MM.1S (cell line): ENCODE data around the gene TAF9B.
"Not testable (repeated sequence)": the region's sequence is repeated elsewhere in the genome, so short reads cannot be mapped to it uniquely, and the experiment has no call there.

Source experiments
- CTCF ChIP-seq: fragments of 300-600 bp; sonication (generic); IDR thresholded peaks from 2 replicates; pipeline ENCODE4 v1.5.1; 2016; ENCODE audit warnings: antibody characterized with exemption, low read length, mixed read lengths
- EZH2 ChIP-seq: fragments of 300-600 bp; sonication (generic); optimal IDR thresholded peaks from 2 replicates; pipeline ENCODE3; 2017; ENCODE audit warnings: low read depth, mild to moderate bottlenecking, antibody characterized with exemption, low read length, mixed read lengths

DNA sequence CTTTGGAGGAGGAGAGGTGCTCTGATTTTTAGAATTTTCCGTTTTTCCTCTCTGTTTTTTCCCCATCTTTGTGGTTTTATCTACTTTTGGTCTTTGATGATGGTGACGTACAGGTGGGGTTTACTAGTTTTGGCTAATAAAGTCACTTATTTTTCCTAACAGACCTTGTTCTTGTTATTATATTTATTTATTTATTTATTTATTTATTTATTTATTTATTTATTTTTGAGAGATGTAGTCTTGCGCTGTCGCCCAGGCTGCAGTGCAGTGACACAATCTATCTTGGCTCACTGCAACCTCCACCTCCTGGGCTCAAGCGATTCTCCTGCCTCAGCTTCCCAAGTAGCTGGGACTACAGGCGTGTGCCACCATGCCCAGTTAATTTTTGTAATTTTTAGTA, 58.0 kb downstream of the TAF9B start:
- TF ChIP-seq CTCF, EZH2: not testable (repeated sequence)
